WTC11 (cell line): Measurements from ENCODE around the gene TSNAXIP1. TPM values are rescaled to one million over a fixed set of nuclear protein-coding genes. Genes with fewer than 3 reads are reported as not detected.

Source experiments
- ATAC-seq: fragments of 200-7000 bp; cut with Tn5 transposase; 2 replicates; pipeline ENCODE4 v1.10.0; 2021; ENCODE audit warnings: mild to moderate bottlenecking, moderate library complexity
- CTCF ChIA-PET: fragments of 300-600 bp; sonication (Branson Sonifier 250); formaldehyde crosslinking; loops from one replicate; lab custom pipeline; 2021; ENCODE audit warnings: antibody characterized with exemption; lab: Charles Lee
- POLR2A ChIA-PET: fragments of 350-600 bp; sonication (Branson Sonifier 250); formaldehyde crosslinking; loops from one replicate; lab custom pipeline; 2021; ENCODE audit warnings: antibody characterized with exemption; lab: Charles Lee
- DNase-seq: peaks from one replicate; pipeline ENCODE4 v3.0.0; 2021; ENCODE audit warnings: low spot score
- H3K27ac Mint-ChIP-seq: 2 replicates; pipeline ENCODE4 v1.8.0; 2021; ENCODE audit warnings: mixed read lengths
- H3K27me3 Mint-ChIP-seq: 2 replicates; pipeline ENCODE4 v1.8.0; 2021; ENCODE audit warnings: low read depth, mild to moderate bottlenecking, moderate library complexity, mixed read lengths
- H3K36me3 Mint-ChIP-seq: 2 replicates; pipeline ENCODE4 v1.8.0; 2021; ENCODE audit warnings: mixed read lengths
- H3K4me1 Mint-ChIP-seq: 2 replicates; pipeline ENCODE4 v1.8.0; 2022; ENCODE audit warnings: mixed read lengths
- H3K4me3 Mint-ChIP-seq: 2 replicates; pipeline ENCODE4 v1.8.0; 2021; ENCODE audit warnings: mild to moderate bottlenecking, moderate library complexity, mixed read lengths
- H3K9me3 Mint-ChIP-seq: 2 replicates; pipeline ENCODE4 v1.8.0; 2021; ENCODE audit warnings: mixed read lengths
- CREM ChIP-seq: sonication (generic); formaldehyde crosslinking; IDR thresholded peaks from 2 replicates; pipeline ENCODE4 v1.8.1; 2022; ENCODE audit warnings: mild to moderate bottlenecking, missing genetic modification reagents, moderate library complexity
- ELF4 ChIP-seq: sonication (generic); formaldehyde crosslinking; IDR thresholded peaks from 2 replicates; pipeline ENCODE4 v1.8.1; 2022; ENCODE audit warnings: low read depth, mild to moderate bottlenecking, moderate library complexity, missing genetic modification reagents
- FOXJ3 ChIP-seq: sonication (generic); formaldehyde crosslinking; IDR thresholded peaks from 2 replicates; pipeline ENCODE4 v1.9.0; 2021; ENCODE audit warnings: missing genetic modification reagents, mild to moderate bottlenecking, borderline replicate concordance
- GABPB1 ChIP-seq: sonication (generic); formaldehyde crosslinking; IDR thresholded peaks from 2 replicates; pipeline ENCODE4 v1.8.1; 2023; ENCODE audit warnings: mild to moderate bottlenecking, missing genetic modification reagents
- HMGA2 ChIP-seq: fragments of 250-450 bp; sonication (Bioruptor Pico); IDR thresholded peaks from 2 replicates; pipeline ENCODE4 v1.4.0; 2021; ENCODE audit warnings: mild to moderate bottlenecking, moderate library complexity
- JAZF1 ChIP-seq: fragments of 250-450 bp; sonication (Bioruptor Pico); IDR thresholded peaks from 2 replicates; pipeline ENCODE4 v1.9.0; 2021; ENCODE audit warnings: moderate library complexity, mild to moderate bottlenecking, inconsistent platforms
- KAT7 ChIP-seq: sonication (generic); formaldehyde crosslinking; IDR thresholded peaks from 2 replicates; pipeline ENCODE4 v1.8.1; 2023; ENCODE audit warnings: missing genetic modification reagents, mild to moderate bottlenecking, borderline replicate concordance
- SMAD4 ChIP-seq: sonication (generic); formaldehyde crosslinking; IDR thresholded peaks from 2 replicates; pipeline ENCODE4 v1.8.0; 2022; ENCODE audit warnings: mild to moderate bottlenecking, missing genetic modification reagents
- SP1 ChIP-seq: sonication (generic); formaldehyde crosslinking; conservative IDR thresholded peaks from 2 replicates; pipeline ENCODE4 v1.8.1; 2022; ENCODE audit warnings: missing genetic modification reagents
- ZBTB21 ChIP-seq: sonication (generic); formaldehyde crosslinking; IDR thresholded peaks from 2 replicates; pipeline ENCODE4 v1.8.1; 2023; ENCODE audit warnings: mild to moderate bottlenecking, missing genetic modification reagents, borderline replicate concordance
- ZNF219 ChIP-seq: sonication (generic); formaldehyde crosslinking; IDR thresholded peaks from 2 replicates; pipeline ENCODE4 v1.8.0; 2023; ENCODE audit warnings: missing genetic modification reagents, mild to moderate bottlenecking, borderline replicate concordance
- ZNF317 ChIP-seq: sonication (generic); formaldehyde crosslinking; IDR thresholded peaks from 2 replicates; pipeline ENCODE4 v1.8.1; 2023; ENCODE audit warnings: low read depth, mild to moderate bottlenecking, moderate library complexity, missing genetic modification reagents, borderline replicate concordance
- ZNF671 ChIP-seq: fragments of 250-450 bp; sonication (Bioruptor Pico); IDR thresholded peaks from 2 replicates; pipeline ENCODE4 v1.8.0; 2021; ENCODE audit warnings: mild to moderate bottlenecking
- total RNA-seq: library from RNA; stranded (reverse); gene quantifications from 3 replicates; pipeline ENCODE4 v1.2.3, GENCODE V29; 2021
- TF ChIP-seq, protein P1 (sequence below): sonication (generic); formaldehyde crosslinking; IDR thresholded peaks from 2 replicates; pipeline ENCODE4 v1.8.1; 2022; ENCODE audit warnings: low read depth, mild to moderate bottlenecking, moderate library complexity, missing genetic modification reagents, borderline replicate concordance
- TF ChIP-seq, protein P2 (sequence below): sonication (generic); formaldehyde crosslinking; IDR thresholded peaks from 2 replicates; pipeline ENCODE4 v1.8.1; 2022; ENCODE audit warnings: mild to moderate bottlenecking, missing genetic modification reagents, moderate library complexity, borderline replicate concordance
- TF ChIP-seq, protein P3 (sequence below): fragments of 250-450 bp; sonication (Bioruptor Pico); IDR thresholded peaks from 2 replicates; pipeline ENCODE4 v1.9.0; 2021; ENCODE audit warnings: mild to moderate bottlenecking
- TF ChIP-seq, protein P4 (sequence below): sonication (generic); formaldehyde crosslinking; IDR thresholded peaks from 2 replicates; pipeline ENCODE4 v1.8.1; 2022; ENCODE audit warnings: low read depth, missing genetic modification reagents, borderline replicate concordance
- TF ChIP-seq, protein P5 (sequence below): sonication (generic); formaldehyde crosslinking; IDR thresholded peaks from 2 replicates; pipeline ENCODE4 v1.8.1; 2022; ENCODE audit warnings: mild to moderate bottlenecking, moderate library complexity, missing genetic modification reagents
- TF ChIP-seq, protein P6 (sequence below): sonication (generic); formaldehyde crosslinking; IDR thresholded peaks from 2 replicates; pipeline ENCODE4 v1.8.1; 2022; ENCODE audit warnings: missing genetic modification reagents, borderline replicate concordance

Gene TSNAXIP1
- total RNA-seq, 1 experiment from 2014 or later, result 0.48 TPM

DNA sequence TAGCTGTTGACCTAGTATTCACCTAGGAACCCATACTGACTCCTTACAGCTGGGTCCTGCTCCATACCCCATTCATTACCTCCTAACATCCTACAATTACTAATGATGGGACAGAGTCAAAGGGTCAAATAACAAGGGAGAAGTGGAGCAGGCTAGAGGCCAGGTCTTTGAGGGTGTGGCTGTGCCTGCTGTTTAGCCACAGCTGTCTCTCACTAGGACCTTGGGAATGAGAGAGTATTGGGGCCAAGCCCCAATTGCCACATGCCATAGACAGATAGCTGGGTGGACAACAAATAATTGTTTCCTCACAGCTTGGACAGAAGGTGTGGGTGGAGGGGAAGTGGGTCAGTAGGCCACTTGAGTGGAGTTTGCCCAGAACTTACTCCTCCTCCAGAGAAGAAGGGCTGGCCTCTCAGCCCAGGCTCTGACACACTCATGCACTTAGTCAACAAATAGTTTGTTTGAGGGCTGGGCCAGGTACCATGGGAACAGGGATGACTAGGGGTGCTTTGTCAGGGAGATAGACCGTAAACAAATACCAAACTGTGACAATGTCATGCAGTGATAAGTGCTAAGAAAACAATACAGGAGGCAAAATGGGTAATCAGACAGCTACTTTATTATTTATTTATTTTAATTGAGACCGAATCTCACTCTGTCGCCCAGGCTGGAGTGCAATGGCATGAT, 51.0 kb downstream of the TSNAXIP1 start:
- peak overlapping the region; percentile 24; the same call in 1 of the 2 replicates for H3K4me3 Mint-ChIP-seq
- DNase-seq (peak; percentile 51), ATAC-seq (peak; percentile 93)
- ChIA-PET CTCF (interaction anchor here (2.3 to 3.6 kb wide), 2 partner anchors 26 to 41 kb away, joined by 13 to 18 read pairs; partner anchors contain the start of gene NRN1L), POLR2A (interaction anchor here (0.8 kb wide), 1 partner anchor 11 kb away, joined by 3 read pairs; no protein-coding TSS in a partner anchor)
- H3K9me3 Mint-ChIP-seq, result no peaks in the 10 kb centered on the region
- peaks cover 17% of the 10 kb centered on the region for H3K36me3 Mint-ChIP-seq
- H3K4me1 Mint-ChIP-seq, result peaks cover 34% of the 10 kb centered on the region
- no peaks in the 10 kb centered on the region for H3K27me3 Mint-ChIP-seq
- H3K27ac Mint-ChIP-seq, result peak overlapping the region; percentile 85
- 0 out of 2 replicates have a peak, but pooled peaks have one; percentile 46 for TF ChIP-seq GABPB1 (CRISPR knock-in tag)
- TF ChIP-seq SP1 (CRISPR knock-in tag), result no peak

DNA sequence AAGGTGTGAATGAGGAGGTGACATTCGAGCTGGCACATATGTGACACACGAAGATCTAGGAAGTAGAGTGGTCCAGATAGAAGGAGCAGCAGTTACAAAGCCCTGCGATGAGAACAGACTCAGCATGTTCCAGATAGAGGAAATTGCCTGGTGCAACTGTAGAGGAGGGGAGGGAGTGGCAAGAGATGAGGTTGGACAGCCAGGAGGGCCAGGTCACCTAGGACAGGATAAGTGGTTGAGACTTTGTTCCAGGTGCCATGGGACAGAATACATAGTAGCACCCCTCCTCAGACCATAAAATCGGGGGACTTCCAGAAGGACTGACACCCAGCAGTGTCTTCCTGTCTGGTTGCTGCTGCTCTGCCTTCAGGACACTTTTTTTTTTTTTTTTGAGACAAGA, 51.8 kb downstream of the TSNAXIP1 start:
- no peak for TF ChIP-seq FOXJ3 (CRISPR knock-in tag)
- TF ChIP-seq ELF4 (CRISPR knock-in tag), result no peak
- no peak for TF ChIP-seq CREM
- TF ChIP-seq ZNF317 (CRISPR knock-in tag), result no peak
- TF ChIP-seq KAT7 (CRISPR knock-in tag), result no peak
- TF ChIP-seq, protein P1, sequence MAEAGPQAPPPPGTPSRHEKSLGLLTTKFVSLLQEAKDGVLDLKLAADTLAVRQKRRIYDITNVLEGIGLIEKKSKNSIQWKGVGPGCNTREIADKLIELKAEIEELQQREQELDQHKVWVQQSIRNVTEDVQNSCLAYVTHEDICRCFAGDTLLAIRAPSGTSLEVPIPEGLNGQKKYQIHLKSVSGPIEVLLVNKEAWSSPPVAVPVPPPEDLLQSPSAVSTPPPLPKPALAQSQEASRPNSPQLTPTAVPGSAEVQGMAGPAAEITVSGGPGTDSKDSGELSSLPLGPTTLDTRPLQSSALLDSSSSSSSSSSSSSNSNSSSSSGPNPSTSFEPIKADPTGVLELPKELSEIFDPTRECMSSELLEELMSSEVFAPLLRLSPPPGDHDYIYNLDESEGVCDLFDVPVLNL (CRISPR knock-in tag), result no peak
- TF ChIP-seq ZNF671 (CRISPR knock-in tag), result no peak
- TF ChIP-seq ZBTB21 (CRISPR knock-in tag), result no peak
- no peak for TF ChIP-seq HMGA2
- TF ChIP-seq, protein P2, sequence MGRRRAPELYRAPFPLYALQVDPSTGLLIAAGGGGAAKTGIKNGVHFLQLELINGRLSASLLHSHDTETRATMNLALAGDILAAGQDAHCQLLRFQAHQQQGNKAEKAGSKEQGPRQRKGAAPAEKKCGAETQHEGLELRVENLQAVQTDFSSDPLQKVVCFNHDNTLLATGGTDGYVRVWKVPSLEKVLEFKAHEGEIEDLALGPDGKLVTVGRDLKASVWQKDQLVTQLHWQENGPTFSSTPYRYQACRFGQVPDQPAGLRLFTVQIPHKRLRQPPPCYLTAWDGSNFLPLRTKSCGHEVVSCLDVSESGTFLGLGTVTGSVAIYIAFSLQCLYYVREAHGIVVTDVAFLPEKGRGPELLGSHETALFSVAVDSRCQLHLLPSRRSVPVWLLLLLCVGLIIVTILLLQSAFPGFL, result no peak
- TF ChIP-seq, protein P3, sequence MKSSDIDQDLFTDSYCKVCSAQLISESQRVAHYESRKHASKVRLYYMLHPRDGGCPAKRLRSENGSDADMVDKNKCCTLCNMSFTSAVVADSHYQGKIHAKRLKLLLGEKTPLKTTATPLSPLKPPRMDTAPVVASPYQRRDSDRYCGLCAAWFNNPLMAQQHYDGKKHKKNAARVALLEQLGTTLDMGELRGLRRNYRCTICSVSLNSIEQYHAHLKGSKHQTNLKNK (CRISPR knock-in tag), result no peak
- Mint-ChIP-seq H3K4me3 (no peak overlapping the region), H3K27ac (peak overlapping the region; percentile 53), H3K4me1 (peaks cover 39% of the 10 kb centered on the region), H3K36me3 (peaks cover 17% of the 10 kb centered on the region), H3K9me3 (no peaks in the 10 kb centered on the region), H3K27me3 (no peaks in the 10 kb centered on the region)
- ChIA-PET CTCF (interaction anchor here (2.3 to 3.6 kb wide), 2 partner anchors 26 to 42 kb away, joined by 13 to 18 read pairs; partner anchors contain the start of gene NRN1L), POLR2A (interaction anchor here (0.8 kb wide), 1 partner anchor 12 kb away, joined by 3 read pairs; no protein-coding TSS in a partner anchor)
- ATAC-seq, result no peak
- no peak for DNase-seq

DNA sequence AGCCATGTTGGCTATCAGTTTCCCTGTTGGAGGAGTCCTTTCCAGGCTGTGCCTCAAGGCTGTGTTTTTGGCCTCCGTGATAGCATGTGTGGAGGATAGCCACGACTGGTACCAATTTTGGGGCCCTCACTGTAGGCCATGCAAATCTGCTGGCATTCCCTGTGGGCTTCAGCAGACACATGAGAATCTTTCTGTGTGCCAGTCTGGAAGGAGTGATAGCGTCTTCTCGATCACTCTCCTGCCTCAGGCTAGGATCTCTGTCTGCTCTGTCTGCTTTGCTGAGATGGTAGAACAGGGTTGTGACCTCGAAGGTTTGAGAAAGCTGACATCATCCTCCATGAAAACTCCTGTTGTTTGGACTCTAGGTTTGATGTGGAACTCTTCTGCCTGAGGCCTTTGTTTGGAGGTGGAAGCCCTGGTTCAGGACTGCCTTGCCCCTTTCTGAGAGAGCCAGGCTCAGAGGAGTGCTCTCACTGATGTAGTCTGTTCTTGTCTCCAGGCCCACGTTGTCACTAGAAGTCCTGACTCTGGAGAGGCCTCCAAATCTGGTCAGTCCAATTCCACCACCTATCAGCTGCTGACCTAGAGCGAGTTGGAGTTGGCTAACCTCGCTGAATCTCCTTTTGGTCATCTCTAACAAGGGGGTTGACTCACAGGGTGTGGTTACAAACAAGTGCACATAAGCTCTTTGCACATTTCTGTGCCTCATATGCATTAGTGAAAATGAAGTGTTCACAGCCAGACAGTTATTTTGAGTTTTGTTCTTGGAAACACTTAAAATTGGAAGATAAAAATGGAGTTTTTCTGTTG, 54.1 kb downstream of the TSNAXIP1 start:
- peaks cover 29% of the 10 kb centered on the region for H3K36me3 Mint-ChIP-seq
- POLR2A ChIA-PET, result no interaction called here
- H3K4me1 Mint-ChIP-seq, result peaks cover 22% of the 10 kb centered on the region
- TF ChIP-seq, protein P4, sequence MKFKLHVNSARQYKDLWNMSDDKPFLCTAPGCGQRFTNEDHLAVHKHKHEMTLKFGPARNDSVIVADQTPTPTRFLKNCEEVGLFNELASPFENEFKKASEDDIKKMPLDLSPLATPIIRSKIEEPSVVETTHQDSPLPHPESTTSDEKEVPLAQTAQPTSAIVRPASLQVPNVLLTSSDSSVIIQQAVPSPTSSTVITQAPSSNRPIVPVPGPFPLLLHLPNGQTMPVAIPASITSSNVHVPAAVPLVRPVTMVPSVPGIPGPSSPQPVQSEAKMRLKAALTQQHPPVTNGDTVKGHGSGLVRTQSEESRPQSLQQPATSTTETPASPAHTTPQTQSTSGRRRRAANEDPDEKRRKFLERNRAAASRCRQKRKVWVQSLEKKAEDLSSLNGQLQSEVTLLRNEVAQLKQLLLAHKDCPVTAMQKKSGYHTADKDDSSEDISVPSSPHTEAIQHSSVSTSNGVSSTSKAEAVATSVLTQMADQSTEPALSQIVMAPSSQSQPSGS (CRISPR knock-in tag), result no peak
- TF ChIP-seq, protein P5, sequence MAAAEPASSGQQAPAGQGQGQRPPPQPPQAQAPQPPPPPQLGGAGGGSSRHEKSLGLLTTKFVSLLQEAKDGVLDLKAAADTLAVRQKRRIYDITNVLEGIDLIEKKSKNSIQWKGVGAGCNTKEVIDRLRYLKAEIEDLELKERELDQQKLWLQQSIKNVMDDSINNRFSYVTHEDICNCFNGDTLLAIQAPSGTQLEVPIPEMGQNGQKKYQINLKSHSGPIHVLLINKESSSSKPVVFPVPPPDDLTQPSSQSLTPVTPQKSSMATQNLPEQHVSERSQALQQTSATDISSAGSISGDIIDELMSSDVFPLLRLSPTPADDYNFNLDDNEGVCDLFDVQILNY (CRISPR knock-in tag), result no peak
- TF ChIP-seq, protein P3 (CRISPR knock-in tag), result no peak
- TF ChIP-seq, protein P6, sequence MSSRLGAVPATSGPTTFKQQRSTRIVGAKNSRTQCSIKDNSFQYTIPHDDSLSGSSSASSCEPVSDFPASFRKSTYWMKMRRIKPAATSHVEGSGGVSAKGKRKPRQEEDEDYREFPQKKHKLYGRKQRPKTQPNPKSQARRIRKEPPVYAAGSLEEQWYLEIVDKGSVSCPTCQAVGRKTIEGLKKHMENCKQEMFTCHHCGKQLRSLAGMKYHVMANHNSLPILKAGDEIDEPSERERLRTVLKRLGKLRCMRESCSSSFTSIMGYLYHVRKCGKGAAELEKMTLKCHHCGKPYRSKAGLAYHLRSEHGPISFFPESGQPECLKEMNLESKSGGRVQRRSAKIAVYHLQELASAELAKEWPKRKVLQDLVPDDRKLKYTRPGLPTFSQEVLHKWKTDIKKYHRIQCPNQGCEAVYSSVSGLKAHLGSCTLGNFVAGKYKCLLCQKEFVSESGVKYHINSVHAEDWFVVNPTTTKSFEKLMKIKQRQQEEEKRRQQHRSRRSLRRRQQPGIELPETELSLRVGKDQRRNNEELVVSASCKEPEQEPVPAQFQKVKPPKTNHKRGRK (CRISPR knock-in tag), result no peak
- TF ChIP-seq ZBTB21 (CRISPR knock-in tag) (no peak), ZNF219 (no peak), JAZF1 (CRISPR knock-in tag) (no peak), SP1 (CRISPR knock-in tag) (no peak), SMAD4 (CRISPR knock-in tag) (no peak)
- CTCF ChIA-PET, result interaction anchor here (2.7 kb wide), 1 partner anchor 44 kb away, joined by 14 read pairs; no protein-coding TSS in a partner anchor
- no peaks in the 10 kb centered on the region for H3K9me3 Mint-ChIP-seq
- H3K27ac Mint-ChIP-seq, result peak overlapping the region; percentile 36; the same call in 1 of the 2 replicates
- H3K4me3 Mint-ChIP-seq, result no peak overlapping the region
- DNase-seq (no peak), ATAC-seq (no peak)
- H3K27me3 Mint-ChIP-seq, result no peaks in the 10 kb centered on the region
